GM10266 (cell line): ENCODE data around the gene THBS3.

Experiments used
- DNase-seq: peaks from one replicate; pipeline ENCODE4 v3.0.0; 2012; ENCODE audit errors: extremely low spot score
- TF ChIP-seq, protein P1 (sequence below): IDR thresholded peaks from 2 replicates; pipeline ENCODE4 v1.5.1; 2012; ENCODE audit warnings: mild to moderate bottlenecking, low read depth; ENCODE audit not compliant: control insufficient read depth, insufficient read depth; ENCODE audit errors: missing control alignments

The THBS3 gene

DNA sequence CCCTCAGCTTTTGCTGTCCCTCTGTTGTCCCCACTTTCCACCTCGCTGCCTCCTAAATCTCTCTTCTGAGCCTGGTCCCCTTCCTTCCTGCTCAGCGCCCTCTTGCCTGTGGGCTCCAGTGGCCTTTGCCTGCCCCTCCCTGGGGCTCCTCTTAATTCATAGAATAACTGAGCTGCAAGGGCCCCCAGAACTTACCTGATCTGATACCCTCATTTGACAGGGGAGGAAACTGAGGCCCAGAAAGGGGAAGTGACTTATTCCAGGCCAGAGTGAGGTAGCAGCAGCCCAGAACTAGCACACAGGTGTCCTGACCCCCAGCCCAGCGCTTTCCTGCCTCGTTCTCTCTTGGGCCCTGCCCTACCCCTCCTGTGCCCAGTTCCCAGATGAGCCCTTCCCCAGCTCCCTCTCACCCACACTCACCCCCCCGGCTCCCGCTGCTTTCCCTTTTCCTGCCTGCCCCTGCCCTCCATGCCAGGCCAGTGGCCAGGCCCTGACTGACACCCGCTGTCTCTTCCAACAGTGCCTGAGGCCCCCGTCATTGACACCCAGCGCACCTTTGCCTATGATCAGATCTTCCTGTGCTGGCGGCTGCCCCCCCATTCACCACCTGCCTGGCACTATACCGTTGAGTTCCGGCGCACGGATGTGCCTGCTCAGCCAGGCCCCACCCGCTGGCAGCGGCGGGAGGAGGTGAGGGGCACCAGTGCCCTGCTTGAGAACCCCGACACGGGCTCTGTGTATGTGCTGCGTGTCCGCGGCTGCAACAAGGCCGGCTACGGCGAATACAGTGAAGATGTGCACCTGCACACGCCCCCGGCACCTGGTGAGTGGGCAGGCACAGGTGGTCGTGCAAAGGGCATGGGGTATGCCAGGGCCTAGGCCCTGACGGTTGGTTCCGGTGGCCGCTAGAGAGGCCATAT, 28.3 kb downstream of the THBS3 start:
- TF ChIP-seq, protein P1, sequence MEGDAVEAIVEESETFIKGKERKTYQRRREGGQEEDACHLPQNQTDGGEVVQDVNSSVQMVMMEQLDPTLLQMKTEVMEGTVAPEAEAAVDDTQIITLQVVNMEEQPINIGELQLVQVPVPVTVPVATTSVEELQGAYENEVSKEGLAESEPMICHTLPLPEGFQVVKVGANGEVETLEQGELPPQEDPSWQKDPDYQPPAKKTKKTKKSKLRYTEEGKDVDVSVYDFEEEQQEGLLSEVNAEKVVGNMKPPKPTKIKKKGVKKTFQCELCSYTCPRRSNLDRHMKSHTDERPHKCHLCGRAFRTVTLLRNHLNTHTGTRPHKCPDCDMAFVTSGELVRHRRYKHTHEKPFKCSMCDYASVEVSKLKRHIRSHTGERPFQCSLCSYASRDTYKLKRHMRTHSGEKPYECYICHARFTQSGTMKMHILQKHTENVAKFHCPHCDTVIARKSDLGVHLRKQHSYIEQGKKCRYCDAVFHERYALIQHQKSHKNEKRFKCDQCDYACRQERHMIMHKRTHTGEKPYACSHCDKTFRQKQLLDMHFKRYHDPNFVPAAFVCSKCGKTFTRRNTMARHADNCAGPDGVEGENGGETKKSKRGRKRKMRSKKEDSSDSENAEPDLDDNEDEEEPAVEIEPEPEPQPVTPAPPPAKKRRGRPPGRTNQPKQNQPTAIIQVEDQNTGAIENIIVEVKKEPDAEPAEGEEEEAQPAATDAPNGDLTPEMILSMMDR = no peak
- DNase-seq = no peak

DNA sequence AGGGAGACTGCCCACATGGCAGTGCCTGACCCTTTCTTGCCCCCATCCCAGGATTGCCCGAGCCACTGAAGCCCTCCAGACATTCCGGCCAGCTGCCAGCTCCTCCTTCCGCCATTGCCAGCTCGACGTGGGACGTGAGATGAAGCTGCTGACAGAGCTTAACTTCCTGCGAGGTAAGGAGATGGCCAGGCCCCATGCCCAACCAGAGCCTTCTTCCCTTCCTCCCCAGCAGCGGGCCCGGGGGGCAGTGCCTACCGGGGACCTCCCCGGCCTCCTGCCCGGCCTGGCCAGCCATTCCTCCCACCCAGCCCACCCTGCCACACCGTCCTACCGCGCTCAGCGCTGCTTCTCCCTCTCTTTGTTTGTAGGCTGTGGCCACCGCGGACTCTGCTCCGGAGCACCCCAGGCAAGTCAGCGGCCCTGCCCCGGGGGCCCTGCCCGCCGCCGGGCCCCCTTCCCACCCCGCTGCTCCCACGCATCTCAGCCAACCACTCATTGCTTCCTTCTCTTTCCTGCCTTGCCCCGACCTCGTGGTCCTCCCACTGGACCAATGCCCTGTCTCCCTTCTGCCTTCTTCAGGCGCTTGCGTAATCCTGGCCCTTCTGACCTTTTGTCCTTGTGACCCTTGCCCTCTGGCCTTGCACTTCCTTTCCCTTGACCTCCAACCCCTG, 29.1 kb downstream of the THBS3 start:
- TF ChIP-seq, protein P1 = no peak
- DNase-seq = no peak

DNA sequence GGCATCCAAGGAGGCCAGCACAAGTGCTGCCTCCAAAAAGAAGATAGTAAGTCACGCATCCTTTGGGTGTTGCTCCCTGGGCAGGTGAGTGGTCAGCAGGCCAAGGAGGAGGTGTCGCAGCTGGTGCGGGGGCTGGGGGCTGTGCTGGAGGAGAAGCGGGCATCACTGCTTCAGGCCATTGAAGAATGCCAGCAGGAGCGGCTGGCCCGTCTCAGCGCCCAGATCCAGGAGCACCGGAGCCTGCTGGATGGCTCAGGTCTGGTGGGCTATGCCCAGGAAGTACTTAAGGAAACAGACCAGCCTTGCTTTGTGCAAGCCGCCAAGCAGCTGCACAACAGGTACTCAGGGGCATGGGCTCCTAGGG, 29.8 kb downstream of the THBS3 start:
- DNase-seq = no peak
- TF ChIP-seq, protein P1 = no peak

DNA sequence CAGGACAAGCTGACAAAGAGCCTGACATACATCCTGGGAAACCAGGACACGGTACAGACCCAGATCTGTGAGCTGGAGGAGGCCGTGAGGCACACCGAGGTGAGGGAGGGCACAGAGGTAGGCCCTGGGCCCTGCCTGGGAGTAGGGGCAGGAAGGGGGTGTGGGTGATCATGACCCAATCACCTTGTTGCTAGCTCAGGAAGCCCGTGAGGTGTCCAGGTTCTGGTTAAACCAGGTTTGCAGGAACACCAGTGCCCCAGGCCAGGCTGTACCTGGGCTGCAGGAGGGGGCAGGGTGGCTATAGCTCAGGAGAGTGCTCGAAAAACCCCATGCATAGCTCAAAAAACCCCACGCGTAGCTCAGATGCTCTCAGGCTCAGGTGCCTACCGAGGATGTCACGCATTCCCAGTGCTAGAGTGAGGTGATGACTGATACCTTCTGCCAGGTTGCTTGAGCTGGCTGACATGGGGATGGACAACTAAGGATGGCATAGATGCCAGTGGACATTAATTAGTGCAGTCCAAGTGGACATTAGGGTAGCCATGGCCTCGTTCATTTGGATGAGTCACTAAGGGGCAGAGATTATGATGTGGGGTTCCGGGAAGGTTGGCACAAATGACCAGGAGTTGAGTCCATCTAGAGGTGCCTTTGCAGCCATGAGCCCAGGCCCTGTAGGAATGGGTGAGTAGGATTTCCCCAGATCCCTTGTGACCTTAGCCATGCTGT, 30.3 kb downstream of the THBS3 start:
- TF ChIP-seq, protein P1 = no peak
- no peak for DNase-seq

DNA sequence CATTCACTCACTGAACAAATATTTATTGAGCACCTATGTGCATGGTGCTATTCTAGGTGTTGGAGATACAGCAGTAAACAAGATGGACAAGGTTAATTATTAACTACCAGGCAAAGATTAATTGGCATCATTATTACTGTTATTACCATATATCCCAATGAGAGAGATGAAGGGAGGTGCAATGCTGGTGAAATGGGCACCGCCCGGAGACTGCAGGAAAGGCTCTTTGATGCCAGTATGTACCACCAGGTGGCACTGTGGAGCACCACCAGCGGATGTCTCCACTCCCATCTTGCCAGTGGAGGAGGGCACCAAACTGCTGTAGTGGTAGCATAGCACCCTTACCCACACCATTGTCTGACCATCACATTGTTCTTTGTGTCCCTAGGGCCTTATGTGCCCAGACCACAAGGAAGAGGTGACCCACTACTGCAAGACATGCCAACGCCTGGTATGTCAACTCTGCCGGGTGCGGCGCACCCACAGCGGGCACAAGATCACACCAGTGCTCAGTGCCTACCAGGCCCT, 31.1 kb downstream of the THBS3 start:
- peak; percentile 93 for DNase-seq
- TF ChIP-seq, protein P1 = peak; percentile 93

DNA sequence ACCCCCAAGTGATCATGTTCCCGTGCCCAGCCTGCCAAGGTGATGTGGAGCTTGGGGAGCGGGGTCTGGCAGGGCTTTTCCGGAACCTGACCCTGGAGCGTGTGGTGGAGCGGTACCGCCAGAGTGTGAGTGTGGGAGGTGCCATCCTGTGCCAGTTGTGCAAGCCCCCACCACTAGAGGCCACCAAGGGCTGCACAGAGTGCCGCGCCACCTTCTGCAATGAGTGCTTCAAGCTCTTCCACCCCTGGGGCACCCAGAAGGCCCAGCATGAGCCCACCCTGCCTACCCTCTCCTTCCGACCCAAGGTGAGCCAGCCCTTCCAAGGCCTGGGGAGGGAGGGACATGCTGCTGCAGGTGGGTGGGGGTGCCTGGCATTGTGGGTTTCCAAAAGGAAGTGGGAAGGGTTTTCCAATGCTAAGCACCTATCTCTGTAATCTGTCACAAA, 31.7 kb downstream of the THBS3 start:
- no peak for DNase-seq
- TF ChIP-seq, protein P1 = no peak
